Mononuclear cell (primary cell): ENCODE results near the gene C14orf132. TPM values are rescaled to one million over a fixed set of nuclear protein-coding genes. Genes with fewer than 3 reads are reported as not detected.
A peak's percentile ranks its signal among the peaks of the same experiment; 100 is the strongest.

Experiments used
- H3K27me3 ChIP-seq: 2 replicates; pipeline ENCODE4 v1.6.0; 2011; ENCODE audit warnings: low read length, control low read depth; ENCODE audit not compliant: insufficient read depth
- H3K4me1 ChIP-seq: 2 replicates; pipeline ENCODE4 v1.5.1; 2011; ENCODE audit warnings: mild to moderate bottlenecking, low read length, control low read depth; ENCODE audit not compliant: insufficient read depth
- H3K4me3 ChIP-seq: 2 replicates; pipeline ENCODE4 v1.5.1; 2011; ENCODE audit warnings: mild to moderate bottlenecking, low read length, moderate library complexity
- H3K9me3 ChIP-seq: 2 replicates; pipeline ENCODE4 v1.5.1; 2011; ENCODE audit warnings: low read depth, mild to moderate bottlenecking, control low read depth, low read length
- total RNA-seq: library from RNA; depleted of rRNA; stranded (reverse); fragments of >200 nt; gene quantifications from one replicate; pipeline ENCODE4 v1.2.3, GENCODE V29; 2012

The C14orf132 gene
- total RNA-seq, 1 donor = 1.0 TPM

DNA sequence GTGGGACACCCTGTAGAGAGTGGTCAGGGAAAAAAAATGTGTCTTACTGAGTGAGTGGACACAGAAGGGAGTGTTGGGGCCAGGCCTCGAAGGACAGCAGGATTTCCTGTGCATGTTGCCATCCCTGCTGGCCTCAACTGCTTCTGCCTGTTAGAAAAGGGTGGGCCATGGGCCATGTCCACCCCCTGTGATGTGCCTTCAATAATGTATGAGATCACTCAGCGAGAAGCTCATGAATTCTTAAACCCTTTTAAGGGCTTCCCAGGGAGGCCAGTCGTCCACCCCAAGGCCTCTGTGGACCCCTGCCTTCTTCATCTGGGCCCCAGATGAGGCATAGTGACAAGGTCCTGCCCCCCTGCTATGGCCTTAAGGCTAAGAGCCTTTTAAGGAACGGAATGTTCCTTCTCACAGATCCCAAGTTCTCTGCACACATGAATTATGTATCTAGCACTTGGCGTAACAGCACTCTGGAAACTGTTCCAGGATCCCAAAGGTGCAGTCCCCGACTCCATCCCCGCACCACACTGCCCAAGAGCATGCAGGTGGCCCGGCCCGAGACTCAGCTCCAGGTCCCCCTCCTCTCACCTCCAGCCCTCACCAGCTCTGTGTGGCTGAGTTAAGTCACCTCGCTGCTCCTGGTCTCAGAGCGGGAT lies 8.9 kb upstream of the C14orf132 start:
- H3K27me3 ChIP-seq = no peaks in the 10 kb centered on the region
- H3K4me3 ChIP-seq = no peak overlapping the region
- peaks cover 4% of the 10 kb centered on the region for H3K4me1 ChIP-seq
- no peaks in the 10 kb centered on the region for H3K9me3 ChIP-seq

GRCh38 chr14:96031691-96032090 lies 7.5 kb upstream of the C14orf132 start:
- peaks cover 4% of the 10 kb centered on the region for H3K4me1 ChIP-seq
- no peaks in the 10 kb centered on the region for H3K9me3 ChIP-seq
- no peak overlapping the region for H3K4me3 ChIP-seq
- peaks cover 3% of the 10 kb centered on the region for H3K27me3 ChIP-seq

- peaks cover 8% of the 10 kb centered on the region for H3K4me1 ChIP-seq
- no peaks in the 10 kb centered on the region for H3K9me3 ChIP-seq
- H3K27me3 ChIP-seq = peaks cover 31% of the 10 kb centered on the region
- no peak overlapping the region for H3K4me3 ChIP-seq
These were observed 3.7 kb upstream of the C14orf132 start for GRCh38 chr14:96035456-96035855.

DNA sequence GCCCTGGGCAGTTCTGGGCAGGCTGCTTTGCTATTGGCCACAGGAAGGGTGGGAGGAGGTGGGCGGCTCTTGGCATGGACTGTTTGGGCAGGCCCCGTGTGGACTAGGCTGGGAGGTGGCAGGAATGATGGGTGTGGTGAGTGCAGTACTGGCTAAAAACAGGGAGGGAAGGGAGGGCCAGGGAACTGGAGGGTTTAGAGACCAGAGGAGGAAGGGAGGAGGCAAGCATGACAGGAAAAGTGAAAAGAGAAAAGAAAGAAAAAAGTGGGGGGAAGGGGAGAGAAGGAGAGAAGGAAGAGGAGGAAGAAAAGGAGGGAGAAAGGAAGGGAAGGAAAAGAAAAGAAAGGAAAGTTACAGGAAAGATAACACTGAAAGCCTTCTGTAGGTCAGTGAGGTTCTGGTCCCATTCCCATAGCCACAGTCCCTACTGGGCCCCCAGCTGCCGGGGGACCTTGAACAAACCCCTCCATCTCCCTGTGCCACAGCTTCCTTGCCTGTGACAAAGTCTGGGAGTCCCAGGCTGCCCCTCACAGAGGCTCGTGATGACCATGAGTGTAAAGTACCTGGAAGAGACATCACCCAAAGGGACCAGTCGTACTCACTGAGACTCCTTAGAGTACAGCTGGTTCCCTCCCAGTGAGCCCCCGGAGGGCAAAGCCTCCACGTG lies 1.1 kb upstream of the C14orf132 start:
- H3K4me3 ChIP-seq = no peak overlapping the region
- H3K27me3 ChIP-seq = peaks cover 49% of the 10 kb centered on the region
- H3K4me1 ChIP-seq = peaks cover 8% of the 10 kb centered on the region
- H3K9me3 ChIP-seq = no peaks in the 10 kb centered on the region

DNA sequence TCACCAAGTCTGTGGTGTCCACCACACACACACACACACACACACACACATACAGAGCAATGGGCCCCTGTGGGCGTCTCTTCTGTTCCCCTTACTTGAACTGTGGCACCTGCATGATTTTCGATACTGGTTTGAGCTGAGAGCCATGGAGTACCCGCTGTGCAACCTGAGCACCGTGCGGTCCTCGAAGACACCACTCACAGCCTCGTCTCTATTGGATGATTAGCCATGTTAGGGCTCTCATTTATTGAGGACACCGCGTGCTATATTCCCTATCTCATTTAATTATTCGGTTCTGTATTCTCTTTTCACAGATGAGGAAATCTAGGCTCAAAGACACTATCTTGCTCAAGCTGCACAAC lies 623 bp upstream of the C14orf132 start:
- Histone ChIP-seq H3K4me1 (peaks cover 8% of the 10 kb centered on the region), H3K4me3 (no peak overlapping the region), H3K27me3 (peaks cover 49% of the 10 kb centered on the region), H3K9me3 (no peaks in the 10 kb centered on the region)

GRCh38 chr14:96039633-96040311 lies 610 bp downstream of the C14orf132 start:
- peaks cover 49% of the 10 kb centered on the region for H3K27me3 ChIP-seq
- H3K9me3 ChIP-seq = no peaks in the 10 kb centered on the region
- peak overlapping the region; percentile 23 for H3K4me3 ChIP-seq
- peaks cover 8% of the 10 kb centered on the region for H3K4me1 ChIP-seq

DNA sequence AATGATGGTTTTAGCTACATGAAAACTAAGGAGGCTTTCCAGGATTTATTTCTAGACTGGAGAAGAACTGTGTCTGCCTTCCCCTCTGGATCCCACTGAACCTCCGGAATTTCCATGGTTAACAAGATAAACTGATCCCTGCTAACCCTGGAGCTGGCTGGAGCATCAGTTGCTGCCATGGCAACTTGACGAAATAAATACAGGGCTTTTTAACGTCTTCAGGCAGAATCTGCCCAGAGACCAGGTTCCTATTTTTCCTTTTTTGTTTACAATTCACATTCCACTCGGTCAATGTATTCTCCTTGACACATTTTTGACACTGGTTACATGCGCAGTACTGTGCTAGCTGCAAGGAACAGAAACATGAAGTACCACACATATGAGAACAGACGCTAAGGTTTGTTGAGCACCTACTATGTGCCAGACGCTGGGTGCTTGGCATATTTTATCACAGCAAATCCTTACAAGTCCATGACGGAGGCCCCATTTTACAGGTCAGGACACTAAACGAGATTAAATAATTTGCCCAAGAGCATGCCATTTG lies 1.7 kb downstream of the C14orf132 start:
- Histone ChIP-seq H3K4me1 (peaks cover 8% of the 10 kb centered on the region), H3K4me3 (no peak overlapping the region), H3K27me3 (peaks cover 49% of the 10 kb centered on the region), H3K9me3 (no peaks in the 10 kb centered on the region)

DNA sequence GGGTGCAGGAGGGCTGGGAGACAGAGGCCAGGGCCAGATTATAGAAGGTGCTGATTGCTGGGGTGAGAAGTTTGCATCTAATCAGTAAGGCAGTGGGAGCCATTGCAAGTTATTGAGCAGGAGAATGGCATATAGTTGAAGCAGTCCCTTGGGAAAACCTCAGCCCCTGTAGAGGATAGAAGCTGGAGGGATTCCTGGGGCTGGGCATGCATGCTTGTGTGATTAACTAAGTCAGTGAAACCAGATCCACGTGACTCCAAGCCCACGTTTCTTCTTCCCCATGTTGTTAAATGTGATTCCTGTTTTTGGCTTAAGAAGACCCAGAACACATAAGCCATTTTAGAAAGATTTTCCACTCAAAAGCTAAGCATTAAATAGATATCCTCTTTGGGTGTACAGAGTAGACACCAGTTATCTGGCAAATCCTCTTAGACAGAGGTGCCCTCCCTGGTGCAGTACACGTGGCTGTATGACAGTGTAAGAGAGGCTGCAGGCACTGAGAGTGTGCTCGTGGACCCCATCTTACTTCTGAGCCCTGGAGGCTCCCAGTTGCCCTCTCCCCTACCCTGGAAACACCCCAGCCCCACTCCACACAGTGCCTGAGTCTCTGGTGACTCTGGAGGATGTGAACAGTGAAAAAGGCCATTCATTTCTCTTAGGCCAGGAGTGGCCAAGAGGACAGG lies 3.2 kb downstream of the C14orf132 start:
- H3K9me3 ChIP-seq = no peaks in the 10 kb centered on the region
- no peak overlapping the region for H3K4me3 ChIP-seq
- H3K27me3 ChIP-seq = peaks cover 41% of the 10 kb centered on the region
- H3K4me1 ChIP-seq = peaks cover 8% of the 10 kb centered on the region

GRCh38 chr14:96046630-96047029 lies 7.5 kb downstream of the C14orf132 start:
- no peak overlapping the region for H3K4me3 ChIP-seq

DNA sequence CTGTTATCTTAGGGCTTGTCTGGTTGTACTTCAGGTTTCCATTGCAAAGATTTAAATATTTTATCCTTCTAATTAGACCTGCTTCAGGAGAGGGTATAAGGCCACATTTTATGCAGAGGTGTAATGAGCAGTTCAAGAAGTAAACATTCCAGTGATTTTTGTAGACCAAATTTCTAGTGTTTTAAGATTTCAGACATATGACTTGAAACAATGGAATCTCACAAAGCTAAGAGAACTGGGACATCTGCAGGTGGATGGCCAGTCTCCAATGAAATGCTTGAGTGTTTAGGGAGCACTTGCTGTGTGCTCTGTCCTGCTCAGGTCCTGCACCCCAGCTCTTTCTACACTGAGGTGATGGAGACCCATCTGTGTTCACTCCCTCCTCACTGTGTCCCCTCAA lies 7.9 kb downstream of the C14orf132 start:
- Histone ChIP-seq H3K4me3 (no peak overlapping the region), H3K4me1 (no peaks in the 10 kb centered on the region), H3K9me3 (no peaks in the 10 kb centered on the region), H3K27me3 (peaks cover 4% of the 10 kb centered on the region)

More at GRCh38 chr14:96046630-96047029, 7.5 kb downstream of the C14orf132 start:
- H3K4me1 ChIP-seq = no peaks in the 10 kb centered on the region
- peaks cover 6% of the 10 kb centered on the region for H3K27me3 ChIP-seq
- H3K9me3 ChIP-seq = no peaks in the 10 kb centered on the region

GRCh38 chr14:96049932-96050331 lies 10.8 kb downstream of the C14orf132 start:
- no peak overlapping the region for H3K4me3 ChIP-seq
- no peaks in the 10 kb centered on the region for H3K27me3 ChIP-seq
- no peaks in the 10 kb centered on the region for H3K9me3 ChIP-seq

DNA sequence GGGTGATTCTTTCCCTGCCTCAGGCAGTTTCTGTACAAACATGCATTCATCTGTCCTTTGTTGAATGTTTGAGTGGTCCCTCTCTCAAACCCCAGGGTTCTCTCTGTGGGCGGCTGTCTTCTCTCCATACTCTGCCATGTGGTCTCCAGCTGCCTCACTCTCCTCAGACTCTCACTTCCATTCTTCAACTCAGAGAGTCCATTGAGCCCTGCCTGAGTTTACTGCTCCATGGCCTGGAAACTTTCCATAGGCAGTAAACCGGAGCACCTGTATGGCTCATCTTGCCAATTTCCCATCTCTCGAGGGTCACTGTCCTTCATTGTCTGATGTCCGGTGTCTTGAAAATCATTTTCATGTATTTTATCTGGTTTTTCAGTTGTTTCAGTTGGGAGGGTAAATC lies 11.3 kb downstream of the C14orf132 start:
- Histone ChIP-seq H3K9me3 (no peaks in the 10 kb centered on the region), H3K4me1 (no peaks in the 10 kb centered on the region), H3K27me3 (no peaks in the 10 kb centered on the region)

More at GRCh38 chr14:96049932-96050331, 10.8 kb downstream of the C14orf132 start:
- H3K4me1 ChIP-seq = no peaks in the 10 kb centered on the region

DNA sequence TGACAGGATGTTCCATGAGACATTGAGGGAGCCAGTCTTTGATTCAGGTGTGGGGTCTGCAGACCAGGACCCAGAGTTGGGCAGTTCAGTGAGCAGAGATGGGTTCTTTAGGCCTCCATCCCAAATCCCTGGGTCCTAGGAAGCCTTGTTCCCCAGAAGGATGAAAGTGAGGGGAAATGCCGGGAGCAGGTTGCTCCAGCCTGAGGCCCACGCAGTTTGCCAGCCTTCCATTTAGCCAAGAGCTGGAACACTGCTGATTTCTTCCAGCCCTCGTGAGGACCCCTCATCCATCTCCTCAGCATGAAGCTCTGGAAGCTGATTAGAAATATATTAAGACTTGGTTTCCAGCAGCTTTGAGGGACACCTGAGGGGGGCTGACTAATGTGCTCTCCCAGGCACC lies 12.1 kb downstream of the C14orf132 start:
- no peaks in the 10 kb centered on the region for H3K4me1 ChIP-seq
- H3K27me3 ChIP-seq = no peaks in the 10 kb centered on the region
- no peak overlapping the region for H3K4me3 ChIP-seq
- H3K9me3 ChIP-seq = no peaks in the 10 kb centered on the region

More for the DNA sequence above, 11.3 kb downstream of the C14orf132 start:
- no peak overlapping the region for H3K4me3 ChIP-seq

GRCh38 chr14:96051642-96052540 lies 12.7 kb downstream of the C14orf132 start:
- Histone ChIP-seq H3K4me3 (no peak overlapping the region), H3K27me3 (no peaks in the 10 kb centered on the region)

More at GRCh38 chr14:96051642-96052540, 12.7 kb downstream of the C14orf132 start:
- H3K9me3 ChIP-seq = no peaks in the 10 kb centered on the region
- H3K4me1 ChIP-seq = no peaks in the 10 kb centered on the region
